ENCODE data around the gene CDK14.
A peak's percentile ranks its signal among the peaks of the same experiment; 100 is the strongest.

Gene CDK14

GRCh38 chr7:91034459-91035368 lies 438.6 kb downstream of the CDK14 start:
- DNase-seq (ENCODE audit: low read depth in 1 of 2, low spot score in 1 of 2): peak in 1 of 2 experiments; percentile 39
- Histone ChIP-seq H3K27ac (replicated peaks) (no peak overlapping the region), H3K27me3 (ENCODE audit: insufficient read depth, poor library complexity, severe bottlenecking) (no peaks in the 10 kb centered on the region)

GRCh38 chr7:91039033-91039432 lies 442.9 kb downstream of the CDK14 start:
- Histone ChIP-seq H3K4me3 (replicated peaks; ENCODE audit: insufficient read depth, low read length) (no peak overlapping the region), H3K27me3 (ENCODE audit: insufficient read depth, poor library complexity, severe bottlenecking) (no peaks in the 10 kb centered on the region), H3K27ac (replicated peaks) (no peak overlapping the region)
- TF ChIP-seq, protein P1, sequence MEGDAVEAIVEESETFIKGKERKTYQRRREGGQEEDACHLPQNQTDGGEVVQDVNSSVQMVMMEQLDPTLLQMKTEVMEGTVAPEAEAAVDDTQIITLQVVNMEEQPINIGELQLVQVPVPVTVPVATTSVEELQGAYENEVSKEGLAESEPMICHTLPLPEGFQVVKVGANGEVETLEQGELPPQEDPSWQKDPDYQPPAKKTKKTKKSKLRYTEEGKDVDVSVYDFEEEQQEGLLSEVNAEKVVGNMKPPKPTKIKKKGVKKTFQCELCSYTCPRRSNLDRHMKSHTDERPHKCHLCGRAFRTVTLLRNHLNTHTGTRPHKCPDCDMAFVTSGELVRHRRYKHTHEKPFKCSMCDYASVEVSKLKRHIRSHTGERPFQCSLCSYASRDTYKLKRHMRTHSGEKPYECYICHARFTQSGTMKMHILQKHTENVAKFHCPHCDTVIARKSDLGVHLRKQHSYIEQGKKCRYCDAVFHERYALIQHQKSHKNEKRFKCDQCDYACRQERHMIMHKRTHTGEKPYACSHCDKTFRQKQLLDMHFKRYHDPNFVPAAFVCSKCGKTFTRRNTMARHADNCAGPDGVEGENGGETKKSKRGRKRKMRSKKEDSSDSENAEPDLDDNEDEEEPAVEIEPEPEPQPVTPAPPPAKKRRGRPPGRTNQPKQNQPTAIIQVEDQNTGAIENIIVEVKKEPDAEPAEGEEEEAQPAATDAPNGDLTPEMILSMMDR (IDR thresholded peaks at IDR 0.05; ENCODE audit: insufficient read depth, low read length): no peak
- TF ChIP-seq POLR2AphosphoS5 (IDR thresholded peaks at IDR 0.05; ENCODE audit: low read depth) (no peak), REST (IDR thresholded peaks at IDR 0.05; ENCODE audit: insufficient replicate concordance, low read depth) (no peak), SPI1 (IDR thresholded peaks at IDR 0.05; ENCODE audit: borderline replicate concordance, low read depth) (no peak), GABPA (IDR thresholded peaks at IDR 0.05; ENCODE audit: low read depth) (no peak)
- DNase-seq (ENCODE audit: low read depth in 1 of 2, low spot score in 1 of 2): no peak

More at GRCh38 chr7:91034459-91035368, 438.6 kb downstream of the CDK14 start:
- H3K4me3 ChIP-seq (replicated peaks; ENCODE audit: insufficient read depth, low read length): no peak overlapping the region
- TF ChIP-seq, protein P1 (IDR thresholded peaks at IDR 0.05; ENCODE audit: insufficient read depth, low read length): peak; percentile 14
- no peak for TF ChIP-seq GABPA (IDR thresholded peaks at IDR 0.05; ENCODE audit: low read depth)

DNA sequence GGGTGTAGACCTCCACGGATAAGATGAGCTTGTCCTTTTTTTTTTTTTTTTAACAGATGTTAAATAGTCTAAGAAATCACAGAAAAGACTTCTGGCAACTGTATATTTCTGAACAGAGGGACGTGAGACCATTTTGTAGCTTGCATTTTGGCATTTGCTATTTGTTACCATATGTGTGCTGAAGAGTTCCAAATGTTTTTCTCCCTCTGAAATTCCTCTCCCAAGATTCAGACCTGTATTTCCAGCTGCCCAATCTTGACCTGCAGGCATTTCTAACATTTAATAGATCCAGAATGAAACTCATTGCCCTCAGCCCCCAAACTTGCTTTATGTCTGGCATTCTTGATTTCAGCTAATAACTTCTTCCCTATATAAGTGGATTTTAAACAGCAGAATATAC lies 445.0 kb downstream of the CDK14 start:
- TF ChIP-seq POLR2AphosphoS5 (IDR thresholded peaks at IDR 0.05; ENCODE audit: low read depth): no peak
- H3K4me3 ChIP-seq (replicated peaks; ENCODE audit: insufficient read depth, low read length): no peak overlapping the region
- H3K27ac ChIP-seq (replicated peaks): no peak overlapping the region
- no peaks in the 10 kb centered on the region for H3K27me3 ChIP-seq (ENCODE audit: insufficient read depth, poor library complexity, severe bottlenecking)
- DNase-seq (ENCODE audit: low read depth in 1 of 2, low spot score in 1 of 2): no peak

GRCh38 chr7:91041901-91042484 lies 445.9 kb downstream of the CDK14 start:
- Histone ChIP-seq H3K27ac (replicated peaks) (no peak overlapping the region), H3K27me3 (ENCODE audit: insufficient read depth, poor library complexity, severe bottlenecking) (no peaks in the 10 kb centered on the region), H3K4me3 (replicated peaks; ENCODE audit: insufficient read depth, low read length) (no peak overlapping the region)
- DNase-seq (ENCODE audit: low read depth in 1 of 2, low spot score in 1 of 2): no peak
- TF ChIP-seq GABPA (IDR thresholded peaks at IDR 0.05; ENCODE audit: low read depth) (no peak), POLR2AphosphoS5 (IDR thresholded peaks at IDR 0.05; ENCODE audit: low read depth) (no peak), SPI1 (IDR thresholded peaks at IDR 0.05; ENCODE audit: borderline replicate concordance, low read depth) (no peak), REST (IDR thresholded peaks at IDR 0.05; ENCODE audit: insufficient replicate concordance, low read depth) (no peak)
- TF ChIP-seq, protein P1 (IDR thresholded peaks at IDR 0.05; ENCODE audit: insufficient read depth, low read length): no peak
